ENCODE results near the gene MLLT3.

The MLLT3 gene

DNA sequence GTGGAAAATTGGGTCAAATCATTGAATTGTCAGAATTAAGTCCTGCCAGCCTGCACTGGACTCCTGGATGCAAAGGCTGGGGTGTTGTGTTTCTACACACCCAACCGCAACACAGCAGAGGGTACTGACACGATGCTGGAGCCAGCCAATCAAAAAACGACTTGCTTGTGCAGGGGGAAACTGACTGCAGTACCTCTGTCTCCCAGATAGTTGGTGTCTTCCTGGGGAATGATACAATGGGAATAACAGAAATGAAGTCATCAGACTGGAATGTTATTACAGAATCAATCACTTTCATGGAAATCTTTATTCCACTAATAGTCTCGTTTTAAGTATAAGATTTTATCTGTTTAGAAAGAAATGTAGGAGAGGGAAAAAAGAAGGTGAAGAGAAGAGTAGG lies 330.3 kb downstream of the MLLT3 start:
- no peak for DNase-seq
- Histone ChIP-seq H3K79me2 (ENCODE audit: insufficient read depth, low read length) (no peaks in the 10 kb centered on the region), H3K27me3 (ENCODE audit: insufficient read depth, low read length, poor library complexity) (no peaks in the 10 kb centered on the region), H3K4me1 (ENCODE audit: insufficient read depth, low read length) (no peaks in the 10 kb centered on the region), H4K20me1 (ENCODE audit: insufficient read depth, low read length) (no peaks in the 10 kb centered on the region), H3K36me3 (ENCODE audit: insufficient read depth, low read length) (no peaks in the 10 kb centered on the region), H3K9me3 (ENCODE audit: insufficient read depth, low read length, severe bottlenecking) (peaks cover 8% of the 10 kb centered on the region), H3K4me3 (ENCODE audit: low read depth in 1 of 2, low read length in 2 of 2) (no peak overlapping the region), H3K4me2 (ENCODE audit: insufficient read depth, low read length) (no peak overlapping the region), H3K27ac (ENCODE audit: low read length) (no peak overlapping the region), H3K9ac (ENCODE audit: low read depth, low read length) (no peak overlapping the region), H2AFZ (ENCODE audit: low read depth, low read length) (no peak overlapping the region)
- no peak for ATAC-seq (ENCODE audit: insufficient read depth, low read depth)
- TF ChIP-seq EZH2 (IDR thresholded peaks at IDR 0.05; ENCODE audit: borderline replicate concordance, low read depth, low read length, severe bottlenecking): no peak
- TF ChIP-seq, protein P1, sequence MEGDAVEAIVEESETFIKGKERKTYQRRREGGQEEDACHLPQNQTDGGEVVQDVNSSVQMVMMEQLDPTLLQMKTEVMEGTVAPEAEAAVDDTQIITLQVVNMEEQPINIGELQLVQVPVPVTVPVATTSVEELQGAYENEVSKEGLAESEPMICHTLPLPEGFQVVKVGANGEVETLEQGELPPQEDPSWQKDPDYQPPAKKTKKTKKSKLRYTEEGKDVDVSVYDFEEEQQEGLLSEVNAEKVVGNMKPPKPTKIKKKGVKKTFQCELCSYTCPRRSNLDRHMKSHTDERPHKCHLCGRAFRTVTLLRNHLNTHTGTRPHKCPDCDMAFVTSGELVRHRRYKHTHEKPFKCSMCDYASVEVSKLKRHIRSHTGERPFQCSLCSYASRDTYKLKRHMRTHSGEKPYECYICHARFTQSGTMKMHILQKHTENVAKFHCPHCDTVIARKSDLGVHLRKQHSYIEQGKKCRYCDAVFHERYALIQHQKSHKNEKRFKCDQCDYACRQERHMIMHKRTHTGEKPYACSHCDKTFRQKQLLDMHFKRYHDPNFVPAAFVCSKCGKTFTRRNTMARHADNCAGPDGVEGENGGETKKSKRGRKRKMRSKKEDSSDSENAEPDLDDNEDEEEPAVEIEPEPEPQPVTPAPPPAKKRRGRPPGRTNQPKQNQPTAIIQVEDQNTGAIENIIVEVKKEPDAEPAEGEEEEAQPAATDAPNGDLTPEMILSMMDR (IDR thresholded peaks at IDR 0.05; ENCODE audit: borderline replicate concordance, extremely low read depth, low read length, poor library complexity, severe bottlenecking): no peak

All from DND-41 (cell line).